GM18505 (cell line): Measurements from ENCODE around the gene SRPK1.

Source experiments
- ATAC-seq: cut with Tn5 transposase; IDR thresholded peaks from one replicate; pipeline ENCODE4 v1.9.1; 2021; ENCODE audit not compliant: unreplicated experiment
- POLR2A ChIP-seq: IDR thresholded peaks from 4 replicates; pipeline ENCODE4 v1.6.1; 2011; ENCODE audit warnings: borderline replicate concordance; ENCODE audit not compliant: insufficient read depth, insufficient read length; ENCODE audit errors: extremely low read depth

SRPK1 gene

GRCh38 chr6:35850208-35850607 lies 70.7 kb downstream of the SRPK1 start:
- ATAC-seq, result no peak
- no peak for TF ChIP-seq POLR2A

GRCh38 chr6:35844290-35844689 lies 76.6 kb downstream of the SRPK1 start:
- ATAC-seq, result no peak
- no peak for TF ChIP-seq POLR2A

DNA sequence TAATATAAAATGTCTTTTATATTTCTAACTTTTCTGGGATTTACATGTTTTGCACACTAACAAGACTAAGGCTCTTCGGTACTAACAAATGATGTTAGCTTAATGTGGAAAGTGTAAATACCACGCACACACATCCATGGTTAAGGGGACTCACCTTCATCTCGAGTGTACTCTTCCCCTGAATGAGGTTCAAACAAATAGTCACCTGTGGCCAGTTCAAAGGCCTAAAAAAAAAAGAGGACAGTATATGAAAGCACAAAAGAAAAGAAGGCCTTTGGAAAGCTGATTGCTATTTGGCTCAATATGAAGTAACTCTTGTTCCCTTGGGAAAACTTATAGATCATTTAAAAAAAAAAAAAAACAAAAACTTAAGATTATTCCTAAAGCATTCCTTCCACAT lies 78.5 kb downstream of the SRPK1 start:
- no peak for TF ChIP-seq POLR2A

DNA sequence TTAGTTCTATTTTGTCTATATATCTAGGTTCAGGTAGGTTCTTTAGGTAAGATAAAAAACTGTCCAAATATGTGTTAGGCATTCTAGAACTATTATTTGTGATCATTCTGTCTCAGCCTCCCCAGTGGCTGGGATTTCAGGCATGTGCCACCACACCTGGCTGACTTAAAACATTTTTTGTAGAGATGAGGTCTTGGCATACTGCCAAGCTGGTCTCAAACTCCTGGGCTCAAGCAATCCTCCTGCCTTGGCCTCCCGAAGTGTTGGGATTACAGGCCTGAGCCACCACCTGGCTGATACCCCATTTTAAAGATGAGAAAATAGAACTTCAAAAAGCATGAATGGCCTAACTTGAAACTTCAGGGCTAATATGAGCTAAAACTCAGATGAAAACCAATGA lies 81.9 kb downstream of the SRPK1 start:
- no peak for ATAC-seq
- TF ChIP-seq POLR2A, result no peak

More for the DNA sequence above, 78.5 kb downstream of the SRPK1 start:
- ATAC-seq, result no peak

DNA sequence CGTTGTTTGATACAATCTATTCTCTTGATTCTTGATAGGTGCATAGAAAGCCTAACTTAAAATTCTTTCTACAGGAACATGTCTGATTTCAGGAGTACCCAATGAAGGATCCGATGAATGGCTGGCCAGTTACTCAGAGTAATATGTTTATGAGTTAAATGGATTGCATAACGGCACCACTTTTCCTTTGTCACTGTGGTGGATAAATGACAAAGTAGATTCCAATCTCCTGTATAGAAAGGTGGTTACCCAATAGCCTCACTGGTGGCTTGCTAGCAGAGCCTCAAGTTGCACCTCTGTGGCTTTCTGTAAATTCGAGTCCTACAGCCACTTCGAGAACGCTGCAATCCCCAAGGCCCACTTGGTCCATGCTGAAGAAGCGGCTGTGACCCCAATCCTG lies 87.4 kb downstream of the SRPK1 start:
- no peak for TF ChIP-seq POLR2A
- no peak for ATAC-seq

DNA sequence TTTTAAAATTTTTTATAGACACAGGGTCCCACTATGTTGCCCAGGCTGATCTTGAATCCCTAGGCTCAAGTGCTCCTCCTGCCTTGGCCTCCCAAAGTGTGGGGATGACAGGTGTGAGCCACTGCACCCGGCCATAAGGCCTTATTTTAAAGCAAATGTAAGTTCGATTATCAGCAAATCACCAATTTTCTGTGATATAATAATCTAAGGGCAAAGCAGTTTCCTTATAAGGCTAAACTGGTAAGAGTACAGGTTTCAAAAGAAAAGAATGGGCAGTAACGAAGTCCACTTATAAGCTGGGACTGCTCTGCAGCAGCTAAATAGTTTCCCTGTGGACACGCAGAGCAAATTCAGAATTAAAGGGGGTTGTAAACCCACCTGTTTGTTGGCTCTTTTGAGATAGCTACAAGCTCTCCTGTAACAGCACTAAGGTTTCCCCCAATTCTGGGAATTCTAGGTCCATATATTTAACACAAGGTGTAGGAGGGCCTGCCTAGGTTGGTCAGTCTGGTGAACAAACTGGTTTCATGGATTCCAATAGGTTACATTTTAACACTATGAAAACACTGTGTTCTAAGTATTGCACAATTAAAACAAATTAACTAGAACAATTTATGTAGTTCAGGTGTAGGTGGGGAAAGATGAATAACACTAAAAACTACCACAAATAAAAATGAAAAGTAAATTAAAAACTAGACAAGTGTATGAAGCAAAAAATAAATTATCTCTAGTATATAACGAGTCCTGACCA lies 89.5 kb downstream of the SRPK1 start:
- no peak for TF ChIP-seq POLR2A
- no peak for ATAC-seq

DNA sequence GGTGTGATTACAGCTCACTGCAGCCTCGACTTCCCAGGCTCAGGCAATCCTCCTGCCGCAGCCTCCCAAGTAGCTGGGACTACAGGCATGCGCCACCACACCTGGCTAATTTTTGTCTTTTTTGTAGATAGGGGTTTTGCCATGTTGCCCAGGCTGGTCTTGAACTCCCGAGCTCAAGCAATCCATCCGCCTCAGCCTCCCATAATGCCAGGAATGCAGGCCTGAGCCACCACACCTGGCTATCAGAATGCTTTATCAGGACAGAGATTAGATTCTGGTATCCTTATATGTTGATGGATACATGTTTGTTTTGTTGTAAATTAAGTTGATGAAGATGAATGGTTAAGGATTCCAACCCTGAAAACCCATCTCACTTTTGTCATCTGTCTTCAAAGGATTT lies 91.6 kb downstream of the SRPK1 start:
- ATAC-seq, result no peak
- TF ChIP-seq POLR2A, result no peak

GRCh38 chr6:35824552-35825192 lies 96.2 kb downstream of the SRPK1 start:
- ATAC-seq, result no peak
- no peak for TF ChIP-seq POLR2A

DNA sequence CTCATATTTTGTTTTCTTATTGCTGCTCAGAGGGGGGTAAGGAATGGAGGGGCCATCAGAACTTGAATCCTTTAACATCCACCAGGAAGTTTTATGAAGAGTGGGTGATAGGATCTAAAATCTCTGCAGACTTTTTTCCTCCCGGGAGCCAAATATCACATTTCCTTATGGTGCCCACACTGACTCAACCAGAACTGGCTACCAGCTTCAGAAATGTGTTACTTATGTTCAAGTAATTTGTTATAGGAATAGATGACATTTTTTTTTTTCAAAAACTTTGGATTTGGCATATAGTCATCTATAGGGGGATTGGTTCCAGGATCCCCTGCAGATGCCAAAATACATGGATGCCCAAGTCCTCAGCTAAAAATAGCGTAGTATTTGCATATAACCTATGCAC lies 97.3 kb downstream of the SRPK1 start:
- ATAC-seq, result no peak
- TF ChIP-seq POLR2A, result no peak

DNA sequence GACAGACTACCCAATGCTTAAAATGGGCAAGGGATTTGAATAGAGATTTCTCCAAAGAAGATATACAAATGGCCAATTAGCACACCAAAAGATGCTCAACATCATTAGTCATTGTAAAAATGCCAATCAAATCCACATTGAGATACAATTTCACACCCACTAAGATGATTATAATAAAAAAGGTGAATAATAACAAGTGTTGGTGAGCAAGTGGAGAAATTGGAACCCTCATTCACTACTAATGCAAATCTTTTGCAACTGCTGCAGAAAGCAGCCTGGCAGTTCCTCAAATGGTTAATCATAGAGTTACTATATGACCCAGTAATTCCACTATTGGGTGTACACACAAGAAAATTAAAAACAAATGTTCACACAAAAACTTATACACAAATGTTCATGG lies 103.4 kb downstream of the SRPK1 start:
- TF ChIP-seq POLR2A, result no peak

GRCh38 chr6:35811699-35811995 lies 109.3 kb downstream of the SRPK1 start:
- ATAC-seq, result no peak
- TF ChIP-seq POLR2A, result no peak

More for the DNA sequence above, 103.4 kb downstream of the SRPK1 start:
- ATAC-seq, result no peak

DNA sequence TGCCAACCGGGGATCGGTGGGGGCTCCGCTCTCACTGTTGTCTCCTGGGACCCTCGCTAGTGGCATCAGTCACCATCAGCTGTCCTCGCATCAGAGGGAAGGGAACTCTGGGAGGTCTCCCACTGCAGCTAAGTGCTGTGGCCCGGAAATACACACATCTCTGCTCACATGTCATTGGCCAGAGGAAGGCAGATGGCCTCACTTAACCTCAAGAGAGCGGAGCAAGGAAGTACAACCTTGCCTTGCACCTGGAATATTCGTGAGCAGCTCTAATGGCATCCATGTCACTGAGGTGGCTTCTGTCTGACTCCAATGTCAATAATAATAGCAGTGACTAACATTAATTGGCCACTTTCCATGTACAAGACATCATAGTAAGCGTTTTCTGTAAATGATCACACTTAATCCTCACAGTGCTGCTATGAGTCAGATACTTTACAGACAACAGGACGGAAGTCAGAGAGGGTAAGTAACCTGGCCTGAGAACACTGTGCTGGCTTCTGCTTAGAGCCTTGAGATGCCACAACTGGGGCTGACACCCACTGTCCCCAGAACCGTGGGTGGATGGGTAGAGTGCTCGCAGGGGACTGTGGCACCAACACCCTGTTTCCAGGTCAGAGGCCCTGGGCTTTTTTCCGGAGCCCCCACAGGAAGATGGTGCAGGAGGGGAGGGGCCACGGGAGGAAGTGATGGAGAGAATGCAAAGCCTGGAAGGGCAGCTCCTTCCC lies 109.8 kb downstream of the SRPK1 start:
- ATAC-seq, result no peak
- no peak for TF ChIP-seq POLR2A

DNA sequence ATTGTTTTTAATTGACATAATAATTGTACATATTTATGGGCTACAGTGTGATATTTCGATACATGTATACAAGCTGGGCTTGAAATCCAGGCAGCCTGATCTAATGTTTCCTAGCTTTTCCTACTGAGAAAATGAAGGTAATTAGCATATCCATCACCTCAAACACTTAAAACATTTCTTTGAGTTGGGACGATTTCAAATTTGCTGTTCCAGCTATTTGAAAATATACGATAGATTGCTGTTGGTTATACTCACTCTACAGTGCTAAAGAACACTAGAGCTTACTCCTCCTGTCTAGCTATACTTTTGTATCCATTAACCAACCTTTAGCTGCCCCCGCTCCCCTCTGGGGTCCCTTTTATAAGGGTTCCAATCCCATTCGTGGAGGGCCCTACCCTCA lies 111.1 kb downstream of the SRPK1 start:
- TF ChIP-seq POLR2A, result no peak
- no peak for ATAC-seq

GRCh38 chr6:35808688-35809087 lies 112.2 kb downstream of the SRPK1 start:
- no peak for TF ChIP-seq POLR2A
- ATAC-seq, result no peak
